Type B pancreatic cell (in vitro differentiated cells): Measurements from ENCODE around the gene RPS6KB2. TPM values are rescaled to one million over a fixed set of nuclear protein-coding genes. Genes with fewer than 3 reads are reported as not detected.

ENCODE experiments used
- DNase-seq: peaks from one replicate; pipeline ENCODE4 v3.0.0; 2021; ENCODE audit warnings: mixed read lengths; ENCODE audit not compliant: unreplicated experiment; ENCODE audit errors: extremely low spot score
- H3K27ac Mint-ChIP-seq: 2 replicates; pipeline ENCODE4 v1.8.0; 2021; ENCODE audit warnings: mild to moderate bottlenecking, mixed read lengths
- H3K27me3 Mint-ChIP-seq: 2 replicates; pipeline ENCODE4 v1.8.0; 2021; ENCODE audit warnings: mixed read lengths
- H3K36me3 Mint-ChIP-seq: 2 replicates; pipeline ENCODE4 v1.8.0; 2021; ENCODE audit warnings: mixed read lengths
- H3K4me1 Mint-ChIP-seq: one replicate; pipeline ENCODE4 v1.8.0; 2021; ENCODE audit warnings: mixed read lengths; ENCODE audit not compliant: unreplicated experiment
- H3K4me3 Mint-ChIP-seq: 2 replicates; pipeline ENCODE4 v1.8.0; 2021; ENCODE audit warnings: mild to moderate bottlenecking, mixed read lengths
- H3K9me3 Mint-ChIP-seq: 2 replicates; pipeline ENCODE4 v1.8.0; 2021; ENCODE audit warnings: mixed read lengths
- CTCF ChIP-seq: fragments of 200-600 bp; sonication (generic); conservative IDR thresholded peaks from 2 replicates; pipeline ENCODE4 v1.5.0; 2021; ENCODE audit warnings: antibody characterized with exemption, mild to moderate bottlenecking
- total RNA-seq: library from RNA; stranded (reverse); gene quantifications from 2 replicates; pipeline ENCODE4 v1.2.1, GENCODE V29; 2021; ENCODE audit warnings: low replicate concordance

RPS6KB2 gene
- total RNA-seq, 1 donor from 2014 or later = 57.0 TPM

DNA sequence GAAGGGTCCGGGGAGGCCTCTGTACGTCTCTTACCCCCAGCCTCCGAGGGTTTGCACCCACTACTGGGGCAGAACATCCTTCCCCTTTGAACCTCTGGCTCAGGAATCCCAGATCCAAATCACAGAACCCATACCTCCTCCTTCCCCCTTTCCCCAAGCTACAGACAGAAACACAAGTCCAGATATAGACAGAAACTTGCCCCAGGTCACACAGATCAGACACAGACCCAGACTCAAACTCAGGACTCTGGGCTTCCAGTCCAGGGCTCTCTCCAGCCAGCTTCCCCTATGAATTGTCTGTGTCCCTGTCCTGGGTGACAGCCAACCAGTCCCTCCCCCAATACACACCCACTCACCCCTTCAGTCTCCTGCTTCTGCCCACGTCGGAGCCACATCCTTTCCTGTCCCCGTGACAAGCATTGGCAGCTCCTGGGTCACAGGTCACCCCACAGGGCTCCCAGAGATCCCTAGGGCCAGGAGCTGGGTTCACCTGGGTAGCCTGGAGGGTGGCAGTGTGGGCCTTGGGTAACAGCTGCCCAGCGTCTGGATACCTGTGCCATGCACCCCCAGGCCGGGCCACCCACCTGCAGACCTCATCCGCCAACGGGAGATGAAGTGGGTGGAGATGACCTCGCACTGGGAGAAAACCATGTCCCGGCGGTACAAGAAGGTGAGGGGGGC lies 23.6 kb upstream of the RPS6KB2 start:
- Mint-ChIP-seq H3K4me3 (no peak overlapping the region), H3K9me3 (no peaks in the 10 kb centered on the region), H3K4me1 (peaks cover 6% of the 10 kb centered on the region), H3K27ac (no peak overlapping the region), H3K36me3 (no peaks in the 10 kb centered on the region), H3K27me3 (peaks cover 7% of the 10 kb centered on the region)
- no peak for TF ChIP-seq CTCF
- no peak for DNase-seq

DNA sequence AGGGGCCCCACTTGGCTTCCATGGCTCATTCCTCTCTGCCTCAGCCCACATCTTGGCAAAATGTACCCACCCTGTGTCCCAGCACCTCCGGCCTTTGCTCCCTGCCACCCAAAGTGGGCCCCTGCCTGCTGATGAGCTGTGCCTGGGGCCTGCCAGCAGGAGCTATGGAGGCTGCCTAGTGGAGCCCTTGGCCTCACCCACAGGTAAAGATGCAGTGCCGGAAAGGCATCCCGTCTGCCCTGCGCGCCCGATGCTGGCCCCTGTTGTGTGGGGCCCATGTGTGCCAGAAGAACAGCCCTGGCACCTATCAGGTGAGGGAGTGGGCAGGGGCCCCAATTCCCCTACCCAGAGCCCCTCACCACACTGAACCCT lies 23.1 kb upstream of the RPS6KB2 start:
- Mint-ChIP-seq H3K27ac (no peak overlapping the region), H3K4me3 (no peak overlapping the region), H3K27me3 (peaks cover 7% of the 10 kb centered on the region), H3K36me3 (no peaks in the 10 kb centered on the region), H3K9me3 (no peaks in the 10 kb centered on the region), H3K4me1 (peaks cover 6% of the 10 kb centered on the region)
- no peak for TF ChIP-seq CTCF
- DNase-seq = no peak

- no peaks in the 10 kb centered on the region for H3K36me3 Mint-ChIP-seq
- H3K4me3 Mint-ChIP-seq = no peak overlapping the region
- H3K27ac Mint-ChIP-seq = no peak overlapping the region
- no peaks in the 10 kb centered on the region for H3K9me3 Mint-ChIP-seq
- DNase-seq = no peak
- H3K27me3 Mint-ChIP-seq = peaks cover 7% of the 10 kb centered on the region
- TF ChIP-seq CTCF = no peak
- peaks cover 6% of the 10 kb centered on the region for H3K4me1 Mint-ChIP-seq
These were observed 22.5 kb upstream of the RPS6KB2 start for GRCh38 chr11:67405688-67406339.

GRCh38 chr11:67406420-67406968 lies 21.8 kb upstream of the RPS6KB2 start:
- peaks cover 12% of the 10 kb centered on the region for H3K27me3 Mint-ChIP-seq
- H3K4me1 Mint-ChIP-seq = peaks cover 6% of the 10 kb centered on the region
- H3K27ac Mint-ChIP-seq = no peak overlapping the region
- no peak for TF ChIP-seq CTCF
- no peak for DNase-seq
- H3K4me3 Mint-ChIP-seq = no peak overlapping the region
- no peaks in the 10 kb centered on the region for H3K36me3 Mint-ChIP-seq
- H3K9me3 Mint-ChIP-seq = no peaks in the 10 kb centered on the region

DNA sequence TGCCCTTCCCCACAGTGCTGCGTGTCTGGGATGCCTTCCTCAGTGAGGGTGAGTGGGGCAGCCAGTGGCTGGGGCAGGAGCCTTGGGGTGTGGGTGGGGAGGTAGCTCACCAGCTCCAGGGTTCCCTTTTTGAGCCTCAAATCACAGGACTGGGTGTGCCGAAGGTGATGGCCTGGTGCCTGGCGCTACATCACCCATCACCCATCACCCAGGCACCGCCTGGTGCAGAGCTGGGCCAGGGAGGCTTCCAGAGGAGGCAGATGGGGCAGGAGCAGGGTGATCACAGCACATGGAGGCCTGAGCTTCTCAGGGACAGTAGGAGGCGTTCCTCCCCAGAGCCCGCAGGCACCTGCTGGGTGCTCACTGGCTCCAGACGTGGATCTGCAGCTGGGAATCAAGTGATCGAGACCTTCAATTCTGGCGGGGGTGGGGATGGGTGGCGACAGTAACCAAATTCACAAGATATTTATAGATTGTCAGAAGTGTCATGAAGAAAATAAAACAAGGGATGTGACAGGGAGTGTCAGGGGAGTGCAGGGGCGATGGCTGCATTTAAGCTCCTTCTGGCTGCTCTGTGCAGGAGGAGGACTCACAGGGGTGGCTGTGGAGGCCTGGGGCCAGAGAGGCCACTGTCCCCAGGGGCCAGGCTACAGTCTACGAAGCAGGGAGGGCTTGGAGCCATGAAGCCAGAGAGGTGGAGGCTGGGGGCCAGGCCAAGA lies 21.2 kb upstream of the RPS6KB2 start:
- Mint-ChIP-seq H3K27ac (no peak overlapping the region), H3K36me3 (no peaks in the 10 kb centered on the region), H3K9me3 (no peaks in the 10 kb centered on the region), H3K4me1 (peaks cover 6% of the 10 kb centered on the region), H3K4me3 (no peak overlapping the region), H3K27me3 (peaks cover 18% of the 10 kb centered on the region)
- DNase-seq = no peak
- TF ChIP-seq CTCF = no peak
